ENCODE data around the gene RAB10.

The RAB10 gene

GRCh38 chr2:26048791-26049190, 14.9 kb downstream of the RAB10 start:
- DNase-seq (ENCODE audit: low read depth) = no peak
- H3K4me3 ChIP-seq (ENCODE audit: low read depth, low read length) = no peak overlapping the region

- no peak for DNase-seq (ENCODE audit: low read depth)
- no peak overlapping the region for H3K4me3 ChIP-seq (ENCODE audit: low read depth, low read length)
These were observed 15.8 kb downstream of the RAB10 start for GRCh38 chr2:26049641-26050040.

GRCh38 chr2:26052740-26053139, 18.9 kb downstream of the RAB10 start:
- DNase-seq (ENCODE audit: low read depth) = no peak

GRCh38 chr2:26054598-26055348, 20.9 kb downstream of the RAB10 start:
- no peak overlapping the region for H3K4me3 ChIP-seq (ENCODE audit: low read depth, low read length)
- DNase-seq (ENCODE audit: low read depth) = no peak

More at GRCh38 chr2:26052740-26053139, 18.9 kb downstream of the RAB10 start:
- no peak overlapping the region for H3K4me3 ChIP-seq (ENCODE audit: low read depth, low read length)

- H3K4me3 ChIP-seq (ENCODE audit: low read depth, low read length) = no peak overlapping the region
- DNase-seq (ENCODE audit: low read depth) = no peak
These were observed 24.5 kb downstream of the RAB10 start for GRCh38 chr2:26058390-26058789.

- no peak for DNase-seq (ENCODE audit: low read depth)
- no peak overlapping the region for H3K4me3 ChIP-seq (ENCODE audit: low read depth, low read length)
These were observed 25.7 kb downstream of the RAB10 start for GRCh38 chr2:26059542-26059941.

GRCh38 chr2:26061539-26061938, 27.7 kb downstream of the RAB10 start:
- H3K4me3 ChIP-seq (ENCODE audit: low read depth, low read length) = no peak overlapping the region
- no peak for DNase-seq (ENCODE audit: low read depth)

- DNase-seq (ENCODE audit: low read depth) = no peak
- H3K4me3 ChIP-seq (ENCODE audit: low read depth, low read length) = no peak overlapping the region
These were observed 31.0 kb downstream of the RAB10 start for GRCh38 chr2:26064846-26065245.

GRCh38 chr2:26067186-26067974, 33.5 kb downstream of the RAB10 start:
- H3K4me3 ChIP-seq (ENCODE audit: low read depth, low read length) = no peak overlapping the region
- no peak for DNase-seq (ENCODE audit: low read depth)

- H3K4me3 ChIP-seq (ENCODE audit: low read depth, low read length) = no peak overlapping the region
- DNase-seq (ENCODE audit: low read depth) = no peak
These were observed 34.2 kb downstream of the RAB10 start for GRCh38 chr2:26067980-26068507.

GRCh38 chr2:26068602-26069298, 34.9 kb downstream of the RAB10 start:
- H3K4me3 ChIP-seq (ENCODE audit: low read depth, low read length) = no peak overlapping the region
- DNase-seq (ENCODE audit: low read depth) = peak; percentile 55

- H3K4me3 ChIP-seq (ENCODE audit: low read depth, low read length) = no peak overlapping the region
- DNase-seq (ENCODE audit: low read depth) = no peak
These were observed 36.8 kb downstream of the RAB10 start for GRCh38 chr2:26070730-26071129.

- H3K4me3 ChIP-seq (ENCODE audit: low read depth, low read length) = no peak overlapping the region
- no peak for DNase-seq (ENCODE audit: low read depth)
These were observed 39.3 kb downstream of the RAB10 start for GRCh38 chr2:26072925-26073768.

- H3K4me3 ChIP-seq (ENCODE audit: low read depth, low read length) = no peak overlapping the region
- no peak for DNase-seq (ENCODE audit: low read depth)
These were observed 39.9 kb downstream of the RAB10 start for GRCh38 chr2:26073830-26074229.

- DNase-seq (ENCODE audit: low read depth) = no peak
- H3K4me3 ChIP-seq (ENCODE audit: low read depth, low read length) = no peak overlapping the region
These were observed 40.8 kb downstream of the RAB10 start for GRCh38 chr2:26074676-26075075.

GRCh38 chr2:26075173-26075572, 41.3 kb downstream of the RAB10 start:
- no peak for DNase-seq (ENCODE audit: low read depth)
- H3K4me3 ChIP-seq (ENCODE audit: low read depth, low read length) = no peak overlapping the region

- no peak for DNase-seq (ENCODE audit: low read depth)
These were observed 42.2 kb downstream of the RAB10 start for GRCh38 chr2:26076001-26076587.

GRCh38 chr2:26077291-26077690, 43.4 kb downstream of the RAB10 start:
- DNase-seq (ENCODE audit: low read depth) = no peak
- no peak overlapping the region for H3K4me3 ChIP-seq (ENCODE audit: low read depth, low read length)

More at GRCh38 chr2:26076001-26076587, 42.2 kb downstream of the RAB10 start:
- H3K4me3 ChIP-seq (ENCODE audit: low read depth, low read length) = no peak overlapping the region

GRCh38 chr2:26078939-26079338, 45.1 kb downstream of the RAB10 start:
- DNase-seq (ENCODE audit: low read depth) = no peak
- H3K4me3 ChIP-seq (ENCODE audit: low read depth, low read length) = no peak overlapping the region

All from skeletal muscle cell (primary cell).